IMR-90 (cell line): ENCODE measurements around the gene GSTA1. TPM values are rescaled to one million over a fixed set of nuclear protein-coding genes. Genes with fewer than 3 reads are reported as not detected.
"Not testable (repeated sequence)": the region's sequence is repeated elsewhere in the genome, so short reads cannot be mapped to it uniquely, and the experiment has no call there.

Experiments
- ATAC-seq: fragments of 200-7000 bp; cut with Tn5 transposase; 2 replicates; pipeline ENCODE4 v1.9.1; 2020; ENCODE audit warnings: low read depth, mild to moderate bottlenecking, moderate library complexity
- Bru-seq: library from RNA; stranded (reverse); fragments of 400-500 nt; gene quantifications from one replicate; lab custom pipeline; 2021; lab: Mats Ljungman, UMichigan
- BruChase-seq, 2 experiments: library from RNA; stranded (reverse); fragments of 400-500 nt; gene quantifications; one replicate each; lab custom pipeline; 2021; lab: Mats Ljungman, UMichigan
- BruUV-seq: library from RNA; stranded (reverse); fragments of 400-500 nt; replicated peaks from 2 replicates; lab custom pipeline; 2021; lab: Mats Ljungman, UMichigan
- CTCF ChIA-PET: fragments of 300-600 bp; formaldehyde crosslinking; extraction: SDS; loops from one replicate; lab custom pipeline; 2021; ENCODE audit warnings: antibody characterized with exemption; lab: Yijun Ruan, JAX
- POLR2A ChIA-PET: fragments of 300-600 bp; sonication (Branson Sonifier 250); formaldehyde crosslinking; loops from one replicate; lab custom pipeline; 2022; ENCODE audit warnings: antibody characterized with exemption; ENCODE audit not compliant: unreplicated experiment; lab: Charles Lee
- DNase-seq: peaks from one replicate; pipeline ENCODE4 v3.0.0; 2013
- H2AFZ ChIP-seq: replicated peaks from 2 replicates; pipeline ENCODE3; 2013; ENCODE audit warnings: low read length, mild to moderate bottlenecking; ENCODE audit not compliant: poor library complexity
- H2AK5ac ChIP-seq: 2 replicates; pipeline ENCODE4 v1.6.1; 2013; ENCODE audit warnings: low read depth, low read length, inconsistent platforms
- H2AK9ac ChIP-seq: replicated peaks from 2 replicates; pipeline ENCODE3; 2013; ENCODE audit warnings: mild to moderate bottlenecking, low read depth, low read length, moderate library complexity; ENCODE audit not compliant: poor library complexity
- H2BK120ac ChIP-seq: 2 replicates; pipeline ENCODE4 v1.6.1; 2013; ENCODE audit warnings: low read depth, low read length, inconsistent platforms
- H2BK15ac ChIP-seq: 3 replicates; pipeline ENCODE4 v1.6.1; 2013; ENCODE audit warnings: low read depth, low read length, inconsistent platforms
- H2BK20ac ChIP-seq: 2 replicates; pipeline ENCODE4 v1.6.1; 2013; ENCODE audit warnings: low read depth, mild to moderate bottlenecking, inconsistent platforms, low read length, moderate library complexity
- H2BK5ac ChIP-seq: 2 replicates; pipeline ENCODE4 v1.6.1; 2013; ENCODE audit warnings: mild to moderate bottlenecking, low read depth, low read length, inconsistent platforms; ENCODE audit not compliant: poor library complexity, severe bottlenecking
- H3K14ac ChIP-seq: replicated peaks from 2 replicates; pipeline ENCODE4 v1.6.1; 2013; ENCODE audit warnings: low read depth, low read length, inconsistent platforms
- H3K18ac ChIP-seq: 2 replicates; pipeline ENCODE4 v1.6.1; 2013; ENCODE audit warnings: low read depth, low read length, control low read depth
- H3K23ac ChIP-seq: 2 replicates; pipeline ENCODE4 v1.6.1; 2013; ENCODE audit warnings: low read depth, low read length, inconsistent platforms
- H3K27ac ChIP-seq: 2 replicates; pipeline ENCODE4 v1.5.1; 2013; ENCODE audit warnings: mild to moderate bottlenecking, control low read depth, low read length; ENCODE audit not compliant: insufficient read depth
- H3K27me3 ChIP-seq: 2 replicates; pipeline ENCODE4 v1.6.1; 2013; ENCODE audit warnings: low read length; ENCODE audit not compliant: control insufficient read depth, insufficient read depth
- H3K36me3 ChIP-seq: 2 replicates; pipeline ENCODE4 v1.6.1; 2013; ENCODE audit warnings: low read length, mixed read lengths; ENCODE audit not compliant: control insufficient read depth, insufficient read depth
- H3K4ac ChIP-seq: 2 replicates; pipeline ENCODE4 v1.6.1; 2013; ENCODE audit warnings: low read depth, low read length, inconsistent platforms
- H3K4me1 ChIP-seq: 2 replicates; pipeline ENCODE4 v1.6.1; 2013; ENCODE audit warnings: low read length, mixed read lengths; ENCODE audit not compliant: control insufficient read depth, insufficient read depth
- H3K4me2 ChIP-seq: 2 replicates; pipeline ENCODE4 v1.6.1; 2013; ENCODE audit warnings: low read depth, mild to moderate bottlenecking, control low read depth, low read length, moderate library complexity
- H3K4me3 ChIP-seq: 2 replicates; pipeline ENCODE4 v1.5.1; 2013; ENCODE audit warnings: low read depth, mild to moderate bottlenecking, control low read depth, low read length, moderate library complexity; ENCODE audit not compliant: insufficient read depth
- H3K56ac ChIP-seq: 2 replicates; pipeline ENCODE4 v1.6.1; 2013; ENCODE audit warnings: low read length, inconsistent platforms; ENCODE audit not compliant: insufficient read depth; ENCODE audit errors: extremely low read depth
- H3K79me1 ChIP-seq, 2 experiments: 2 replicates each; pipeline ENCODE4 v1.6.1; 2013; ENCODE audit warnings: low read length in 2 of 2, inconsistent platforms in 1 of 2, low read depth in 1 of 2
- H3K9ac ChIP-seq: 2 replicates; pipeline ENCODE4 v1.6.1; 2013; ENCODE audit warnings: low read depth, low read length, control low read depth
- H3K9me1 ChIP-seq: 2 replicates; pipeline ENCODE4 v1.6.1; 2013; ENCODE audit warnings: low read length, inconsistent platforms; ENCODE audit not compliant: insufficient read depth
- H3K9me3 ChIP-seq: 2 replicates; pipeline ENCODE4 v1.6.1; 2013; ENCODE audit warnings: low read length; ENCODE audit not compliant: control insufficient read depth, insufficient read depth
- H4K20me1 ChIP-seq: 2 replicates; pipeline ENCODE4 v1.6.1; 2013; ENCODE audit warnings: low read length, inconsistent platforms; ENCODE audit not compliant: insufficient read depth
- H4K5ac ChIP-seq: 2 replicates; pipeline ENCODE4 v1.6.1; 2013; ENCODE audit warnings: mild to moderate bottlenecking, low read depth, low read length, control low read depth
- H4K8ac ChIP-seq, 2 experiments: 2 replicates each; pipeline ENCODE4 v1.6.1; 2013; ENCODE audit warnings: low read depth in 2 of 2, low read length in 2 of 2, control low read depth in 1 of 2, inconsistent platforms in 1 of 2
- H4K91ac ChIP-seq: 2 replicates; pipeline ENCODE4 v1.6.1; 2013; ENCODE audit warnings: low read depth, low read length, inconsistent platforms; ENCODE audit not compliant: insufficient read depth
- MAFK ChIP-seq: IDR thresholded peaks from 2 replicates; pipeline ENCODE4 v1.6.1; 2012; ENCODE audit warnings: low read depth, low read length, improper control_type of control experiment
- WGBS, 2 experiments: methylation state at CpG; one replicate each; pipeline versions ENCODE4 v1.1.5 to v1.1.7; 2013; ENCODE audit warnings: missing lambda C conversion rate in 2 of 2; ENCODE audit not compliant: insufficient read length in 1 of 2; ENCODE audit errors: extremely low coverage in 2 of 2; 5-methylcytosine and 5-hydroxymethylcytosine counted together
- dilution Hi-C: fragments of 300-500 bp; cut with HindIII; formaldehyde crosslinking; loops from one replicate; pipeline ENCODE4 v1.14.3; 2018; ENCODE audit warnings: low sequenced_read_pairs; ENCODE audit not compliant: unreplicated experiment
- in situ Hi-C: fragments of 300-500 bp; cut with MboI; formaldehyde crosslinking; loops from 3 replicates; pipeline ENCODE4 v1.14.3; 2019; ENCODE audit warnings: low sequenced_read_pairs, inconsistent platforms, mixed read lengths
- intact Hi-C: fragments of 100-400 bp; cut with micrococcal nuclease; formaldehyde crosslinking; loops from 2 replicates; pipeline ENCODE4 v1.10.0; 2022
- long read RNA-seq: library from polyadenylated mRNA; unstranded; transcript quantifications from one replicate; pipeline ENCODE4 v2.0.0, GENCODE V29; 2021; ENCODE audit not compliant: unreplicated experiment
- polyA plus RNA-seq, 3 experiments: library from polyadenylated mRNA; depleted of rRNA; stranded (reverse); fragments of >200 nt; gene quantifications; 2 replicates each; pipeline ENCODE4 v1.2.3, GENCODE V29; 2012; ENCODE audit warnings: low replicate concordance in 1 of 3
- total RNA-seq: library from RNA; depleted of rRNA; stranded (reverse); fragments of >200 nt; gene quantifications from 2 replicates; pipeline ENCODE4 v1.2.3, GENCODE V29; 2012; rRNA removed

Gene GSTA1
- total RNA-seq (0.18 and 0.28 TPM in 2 replicates), polyA plus RNA-seq (2012; rRNA removed) (0.31 and 0.32 TPM in 2 replicates), Bru-seq, nascent RNA (not detected), BruChase-seq, experiment 1, labeled RNA remaining after a 6-hour chase (not detected), BruChase-seq, experiment 2, labeled RNA remaining after a 2-hour chase (not detected)
- 0.05 and 0.10 TPM in 2 replicates for polyA plus RNA-seq (2012; cell fraction: cytosol; rRNA removed)
- polyA plus RNA-seq (2012; cell fraction: nucleus; rRNA removed; ENCODE audit: low replicate concordance): not detected in 2 replicates
- long read RNA-seq: 0 reads

GRCh38 chr6:52803668-52804255 lies at the start of gene GSTA1:
TSS of gene GSTA1 (minus strand) at chr6:52803816. CDS start at chr6:52799267, 4,549 bp downstream.
- H2BK20ac ChIP-seq, H3K23ac ChIP-seq, CTCF ChIA-PET, H3K56ac ChIP-seq, H2AK5ac ChIP-seq, in situ Hi-C loops, H2BK15ac ChIP-seq, H2AFZ ChIP-seq, dilution Hi-C loops, H2BK5ac ChIP-seq, H3K9me1 ChIP-seq, H4K91ac ChIP-seq, H4K8ac ChIP-seq, H4K5ac ChIP-seq, BruUV-seq, H3K14ac ChIP-seq, H3K4me1 ChIP-seq, DNase-seq, H2BK120ac ChIP-seq, intact Hi-C loops, ATAC-seq, H3K79me1 ChIP-seq, H3K18ac ChIP-seq, H2AK9ac ChIP-seq, H3K4me2 ChIP-seq, H3K36me3 ChIP-seq, H3K4me3 ChIP-seq, H3K4ac ChIP-seq, H3K9ac ChIP-seq, H3K9me3 ChIP-seq, H3K27ac ChIP-seq, H4K20me1 ChIP-seq, POLR2A ChIA-PET: not testable (repeated sequence)
- WGBS, 2 experiments: no CpG with 5 or more reads among the region's 5 CpGs
- H3K27me3 ChIP-seq: peaks cover 10% of the 10 kb centered on the region
- peak; percentile 87 for TF ChIP-seq MAFK
